Astrocyte of the spinal cord (primary cell): Measurements from ENCODE around the gene RYR3.

Experiments
- DNase-seq: peaks from one replicate; pipeline ENCODE4 v3.0.0; 2011; ENCODE audit warnings: low read depth, low spot score
- H3K4me3 ChIP-seq: 2 replicates; pipeline ENCODE4 v1.5.1; 2011; ENCODE audit warnings: low read depth, mild to moderate bottlenecking, low read length, moderate library complexity
- CTCF ChIP-seq: IDR thresholded peaks from 2 replicates; pipeline ENCODE4 v1.5.1; 2012; ENCODE audit warnings: low read depth, mild to moderate bottlenecking, low read length, inconsistent platforms
- in situ Hi-C: cut with HindIII; loops from 2 replicates; pipeline ENCODE4 v1.10.0; 2017; ENCODE audit warnings: low sequenced_read_pairs

The RYR3 gene

GRCh38 chr15:33864360-33865075, 553.8 kb downstream of the RYR3 start:
- in situ Hi-C loops, result no loop called here
- H3K4me3 ChIP-seq, result no peak overlapping the region
- DNase-seq, result peak; percentile 4
- no peak for TF ChIP-seq CTCF

DNA sequence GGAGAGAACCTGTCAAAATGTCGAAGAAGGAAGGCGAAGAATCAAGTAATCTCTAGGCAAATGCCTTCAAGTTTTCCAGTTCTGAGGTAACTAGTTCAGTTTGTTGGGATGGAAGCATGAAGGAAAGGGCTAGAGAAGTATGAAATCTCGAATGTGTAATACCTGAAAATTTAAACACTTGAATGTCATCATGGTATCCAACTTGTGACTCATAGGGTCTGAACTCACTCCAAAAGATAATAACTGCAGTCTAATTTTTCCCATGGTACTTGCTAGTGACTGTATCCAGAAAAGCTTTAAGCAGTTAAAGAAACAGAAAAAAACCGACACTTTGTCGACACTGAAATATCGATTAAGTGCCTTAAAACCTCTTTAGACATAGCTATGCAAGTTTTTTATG, 554.6 kb downstream of the RYR3 start:
- TF ChIP-seq CTCF, result no peak
- in situ Hi-C loops, result no loop called here
- no peak overlapping the region for H3K4me3 ChIP-seq
- peak; percentile 42 for DNase-seq

GRCh38 chr15:33866101-33866737, 555.5 kb downstream of the RYR3 start:
- no peak for DNase-seq
- no peak for TF ChIP-seq CTCF
- in situ Hi-C loops, result no loop called here
- H3K4me3 ChIP-seq, result no peak overlapping the region

GRCh38 chr15:33871980-33872379, 561.2 kb downstream of the RYR3 start:
- in situ Hi-C loops, result no loop called here
- TF ChIP-seq CTCF, result no peak
- DNase-seq, result no peak
- H3K4me3 ChIP-seq, result no peak overlapping the region

DNA sequence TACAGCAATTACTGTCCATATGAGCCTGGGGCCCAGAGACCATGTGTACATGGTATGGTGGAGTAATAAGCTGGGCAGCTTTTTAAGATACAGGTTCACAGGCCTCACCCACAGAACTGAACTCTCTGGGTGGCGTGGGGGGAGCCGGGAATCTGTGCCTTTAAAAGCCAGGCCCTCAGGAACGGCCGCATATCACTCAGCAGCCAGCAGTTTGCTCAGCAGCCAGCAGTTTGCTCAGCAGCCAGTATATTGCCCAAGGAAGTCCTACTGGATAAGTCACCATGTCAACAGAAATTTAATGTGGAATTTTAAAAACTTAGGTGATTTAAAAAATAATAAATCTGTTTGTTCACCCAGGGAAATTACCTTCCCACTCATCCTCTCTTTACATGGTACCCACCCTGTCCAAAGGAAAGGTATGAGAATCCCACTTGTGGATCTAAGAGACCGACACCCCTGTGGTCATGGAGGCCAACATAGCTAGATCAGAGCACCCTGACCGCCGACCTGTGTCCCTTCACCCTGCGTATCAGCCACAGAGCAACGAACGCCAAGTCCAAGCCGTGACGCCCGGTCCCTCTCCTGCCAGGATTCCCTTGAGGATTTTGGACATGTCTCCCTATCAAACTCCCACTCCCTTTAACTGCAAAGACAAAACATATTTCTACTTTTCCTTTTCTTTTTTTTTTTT, 561.8 kb downstream of the RYR3 start:
- in situ Hi-C loops, result no loop called here
- TF ChIP-seq CTCF, result no peak
- H3K4me3 ChIP-seq, result no peak overlapping the region
- no peak for DNase-seq

- in situ Hi-C loops, result no loop called here
- DNase-seq, result no peak
- no peak overlapping the region for H3K4me3 ChIP-seq
- no peak for TF ChIP-seq CTCF
Measured at GRCh38 chr15:33874156-33874555, 563.4 kb downstream of the RYR3 start.
